Adrenal gland (tissue), 5 donors: ENCODE results near the gene LIN52.

Experiments
- CTCF ChIP-seq, 6 experiments: fragments of 450-650 bp in 4 of 6; fragments of 200-600 bp in 2 of 6; sonication (generic) in 1 of 6; IDR thresholded peaks; 1 replicate in 5 of 6; 2 replicates in 1 of 6; pipeline versions ENCODE4 v1.5.1 to v1.8.0; 2016 to 2021; ENCODE audit warnings: antibody characterized with exemption in 6 of 6, mild to moderate bottlenecking in 2 of 6, moderate library complexity in 1 of 6
- POLR2A ChIP-seq, 2 donors: fragments of 450-650 bp; IDR thresholded peaks; one replicate each; pipeline ENCODE4 v1.6.1; 2017; ENCODE audit warnings: antibody characterized with exemption in 2 of 2, mild to moderate bottlenecking in 2 of 2, moderate library complexity in 1 of 2
- donor health status: DM: no; HTN: no; CAD: no.

- TF ChIP-seq CTCF (IDR thresholded peaks at IDR 0.05) (no peak), POLR2A (IDR thresholded peaks at IDR 0.05) (no peak)
Observed at GRCh38 chr14:74062809-74063150, 22.0 kb upstream of the LIN52 start.
